Activated CD4-positive, alpha-beta T cell treated with anti-CD3 and anti-CD28 coated beads, Interleukin-2, amount 10 ng/mL, durations not matched to agents 7 days and 5 days (primary cell): ENCODE data around the gene RS1. TPM values are rescaled to one million over a fixed set of nuclear protein-coding genes. Genes with fewer than 3 reads are reported as not detected.

Source experiments
- CTCF ChIA-PET: fragments of 350-600 bp; sonication (Branson Sonifier 250); formaldehyde crosslinking; loops from one replicate; lab custom pipeline; 2021; ENCODE audit warnings: antibody characterized with exemption; lab: Charles Lee
- POLR2A ChIA-PET: fragments of 350-600 bp; sonication (Branson Sonifier 250); formaldehyde crosslinking; loops from one replicate; lab custom pipeline; 2021; ENCODE audit warnings: antibody characterized with exemption; lab: Charles Lee
- DNase-seq: peaks from one replicate; pipeline ENCODE4 v3.0.0-alpha.2; 2020
- H3K27ac Mint-ChIP-seq: one replicate; pipeline ENCODE4 v1.8.0; 2021; ENCODE audit warnings: mild to moderate bottlenecking, moderate library complexity, mixed read lengths
- H3K27me3 Mint-ChIP-seq: one replicate; pipeline ENCODE4 v1.8.0; 2021; ENCODE audit warnings: mixed read lengths
- H3K36me3 Mint-ChIP-seq: one replicate; pipeline ENCODE4 v1.8.0; 2021; ENCODE audit warnings: low read depth, mixed read lengths
- H3K4me1 Mint-ChIP-seq: one replicate; pipeline ENCODE4 v1.8.0; 2021; ENCODE audit warnings: mixed read lengths
- H3K4me3 Mint-ChIP-seq: one replicate; pipeline ENCODE4 v1.8.0; 2021; ENCODE audit warnings: mild to moderate bottlenecking, moderate library complexity, mixed read lengths
- H3K9me3 Mint-ChIP-seq: one replicate; pipeline ENCODE4 v1.8.0; 2021; ENCODE audit warnings: mixed read lengths
- total RNA-seq, 2 experiments: library from RNA; stranded (reverse); gene quantifications; one replicate each; pipeline ENCODE4 v1.2.3, GENCODE V29; 2021

Gene RS1
- total RNA-seq, 2 experiments from 2014 or later, result not detected

- ChIA-PET POLR2A (no interaction called here), CTCF (no interaction called here)
- DNase-seq, result no peak
- Mint-ChIP-seq H3K27me3 (no peaks in the 10 kb centered on the region), H3K36me3 (no peaks in the 10 kb centered on the region), H3K9me3 (no peaks in the 10 kb centered on the region), H3K27ac (no peak overlapping the region), H3K4me3 (no peak overlapping the region), H3K4me1 (no peaks in the 10 kb centered on the region)
Measured at GRCh38 chrX:18682979-18683387, 11.1 kb upstream of the RS1 start.

- H3K27ac Mint-ChIP-seq, result no peak overlapping the region
- no peaks in the 10 kb centered on the region for H3K9me3 Mint-ChIP-seq
- POLR2A ChIA-PET, result no interaction called here
- peaks cover 3% of the 10 kb centered on the region for H3K4me1 Mint-ChIP-seq
- CTCF ChIA-PET, result no interaction called here
- no peaks in the 10 kb centered on the region for H3K36me3 Mint-ChIP-seq
- H3K27me3 Mint-ChIP-seq, result no peaks in the 10 kb centered on the region
- DNase-seq, result no peak
- no peak overlapping the region for H3K4me3 Mint-ChIP-seq
Measured at GRCh38 chrX:18681996-18682395, 10.1 kb upstream of the RS1 start.

- Mint-ChIP-seq H3K4me3 (no peak overlapping the region), H3K9me3 (no peaks in the 10 kb centered on the region), H3K4me1 (peaks cover 7% of the 10 kb centered on the region), H3K36me3 (no peaks in the 10 kb centered on the region), H3K27ac (no peak overlapping the region), H3K27me3 (no peaks in the 10 kb centered on the region)
- ChIA-PET CTCF (interaction anchor here (0.9 to 1.3 kb wide), 2 partner anchors 11 to 152 kb away, joined by 3 to 7 read pairs; no protein-coding TSS in a partner anchor), POLR2A (no interaction called here)
- DNase-seq, result no peak
Measured at GRCh38 chrX:18677161-18677869, 5.4 kb upstream of the RS1 start.

GRCh38 chrX:18676470-18676869 is 4.6 kb upstream of the RS1 start:
- Mint-ChIP-seq H3K4me3 (no peak overlapping the region), H3K27ac (peak overlapping the region; percentile 41), H3K4me1 (peaks cover 7% of the 10 kb centered on the region), H3K27me3 (no peaks in the 10 kb centered on the region), H3K36me3 (no peaks in the 10 kb centered on the region), H3K9me3 (no peaks in the 10 kb centered on the region)
- POLR2A ChIA-PET, result no interaction called here
- CTCF ChIA-PET, result interaction anchor here (0.9 to 1.3 kb wide), 2 partner anchors 48 to 153 kb away, joined by 3 to 7 read pairs; no protein-coding TSS in a partner anchor
- no peak for DNase-seq

- POLR2A ChIA-PET, result no interaction called here
- no peak for DNase-seq
- Mint-ChIP-seq H3K27me3 (no peaks in the 10 kb centered on the region), H3K27ac (peak overlapping the region; percentile 86), H3K36me3 (no peaks in the 10 kb centered on the region), H3K4me1 (peaks cover 7% of the 10 kb centered on the region), H3K4me3 (peak overlapping the region; percentile 63), H3K9me3 (no peaks in the 10 kb centered on the region)
- CTCF ChIA-PET, result interaction anchor here (0.9 to 1.3 kb wide), 2 partner anchors 48 to 153 kb away, joined by 3 to 7 read pairs; no protein-coding TSS in a partner anchor
Measured at GRCh38 chrX:18676050-18676449, 4.1 kb upstream of the RS1 start.

GRCh38 chrX:18674788-18675735 is 3.2 kb upstream of the RS1 start:
- ChIA-PET POLR2A (no interaction called here), CTCF (no interaction called here)
- H3K9me3 Mint-ChIP-seq, result no peaks in the 10 kb centered on the region
- peaks cover 7% of the 10 kb centered on the region for H3K4me1 Mint-ChIP-seq
- H3K4me3 Mint-ChIP-seq, result peak overlapping the region; percentile 71
- no peaks in the 10 kb centered on the region for H3K27me3 Mint-ChIP-seq
- DNase-seq, result peak; percentile 79
- no peaks in the 10 kb centered on the region for H3K36me3 Mint-ChIP-seq
- peak overlapping the region; percentile 86 for H3K27ac Mint-ChIP-seq

- peak overlapping the region; percentile 86 for H3K27ac Mint-ChIP-seq
- POLR2A ChIA-PET, result no interaction called here
- CTCF ChIA-PET, result no interaction called here
Measured at GRCh38 chrX:18674417-18674787, 2.5 kb upstream of the RS1 start.

GRCh38 chrX:18668071-18668835 is 3.7 kb downstream of the RS1 start:
- no peaks in the 10 kb centered on the region for H3K27me3 Mint-ChIP-seq
- no peaks in the 10 kb centered on the region for H3K36me3 Mint-ChIP-seq
- ChIA-PET CTCF (no interaction called here), POLR2A (no interaction called here)
- peaks cover 2% of the 10 kb centered on the region for H3K9me3 Mint-ChIP-seq
- DNase-seq, result no peak
- peaks cover 8% of the 10 kb centered on the region for H3K4me1 Mint-ChIP-seq
- H3K27ac Mint-ChIP-seq, result no peak overlapping the region
- peak overlapping the region; percentile 16 for H3K4me3 Mint-ChIP-seq

More at GRCh38 chrX:18674417-18674787, 2.5 kb upstream of the RS1 start:
- no peaks in the 10 kb centered on the region for H3K9me3 Mint-ChIP-seq
- H3K4me1 Mint-ChIP-seq, result peaks cover 7% of the 10 kb centered on the region
- no peaks in the 10 kb centered on the region for H3K36me3 Mint-ChIP-seq
- no peaks in the 10 kb centered on the region for H3K27me3 Mint-ChIP-seq
- H3K4me3 Mint-ChIP-seq, result peak overlapping the region; percentile 71
- peak; percentile 7 for DNase-seq

- Mint-ChIP-seq H3K36me3 (no peaks in the 10 kb centered on the region), H3K4me1 (peaks cover 8% of the 10 kb centered on the region), H3K27ac (no peak overlapping the region), H3K9me3 (peaks cover 2% of the 10 kb centered on the region), H3K27me3 (no peaks in the 10 kb centered on the region), H3K4me3 (no peak overlapping the region)
- no peak for DNase-seq
- CTCF ChIA-PET, result interaction anchor here (1.8 kb wide), 1 partner anchor 10 kb away, joined by 6 read pairs; no protein-coding TSS in a partner anchor
- POLR2A ChIA-PET, result no interaction called here
Measured at GRCh38 chrX:18666614-18667013, 5.3 kb downstream of the RS1 start.

DNA sequence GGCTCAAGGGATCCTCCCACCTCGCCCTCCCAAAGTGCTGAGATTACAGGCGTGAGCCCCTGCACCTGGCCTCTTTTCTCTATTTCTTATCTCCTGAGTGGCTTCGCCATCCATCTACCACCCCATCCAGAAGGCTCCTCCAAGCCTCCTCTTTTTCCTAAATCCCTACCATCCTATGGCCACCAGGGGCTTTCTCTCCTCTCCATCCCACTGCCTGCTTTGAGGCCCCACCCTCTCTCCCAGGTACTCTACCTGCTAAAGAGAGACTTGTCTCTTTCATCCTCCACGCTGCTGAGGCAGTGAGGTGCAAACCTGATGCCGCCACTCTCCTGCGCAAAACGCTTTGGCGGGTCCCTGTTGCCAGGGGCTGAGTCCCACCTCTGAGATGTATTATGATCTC is 7.0 kb downstream of the RS1 start:
- H3K27me3 Mint-ChIP-seq, result no peaks in the 10 kb centered on the region
- POLR2A ChIA-PET, result no interaction called here
- no peak for DNase-seq
- H3K9me3 Mint-ChIP-seq, result peaks cover 2% of the 10 kb centered on the region
- H3K27ac Mint-ChIP-seq, result no peak overlapping the region
- H3K4me1 Mint-ChIP-seq, result peaks cover 8% of the 10 kb centered on the region
- no peak overlapping the region for H3K4me3 Mint-ChIP-seq
- H3K36me3 Mint-ChIP-seq, result no peaks in the 10 kb centered on the region
- CTCF ChIA-PET, result interaction anchor here (1.5 kb wide), 1 partner anchor 24 kb away, joined by 4 read pairs; no protein-coding TSS in a partner anchor

GRCh38 chrX:18661273-18661672 is 10.6 kb downstream of the RS1 start:
- Mint-ChIP-seq H3K4me1 (no peaks in the 10 kb centered on the region), H3K27me3 (no peaks in the 10 kb centered on the region), H3K4me3 (no peak overlapping the region), H3K9me3 (peaks cover 2% of the 10 kb centered on the region), H3K36me3 (no peaks in the 10 kb centered on the region), H3K27ac (no peak overlapping the region)
- ChIA-PET CTCF (no interaction called here), POLR2A (no interaction called here)
- no peak for DNase-seq
